MM.1S (cell line): ENCODE data around the gene ASTN1.
"Not testable (repeated sequence)": the region's sequence is repeated elsewhere in the genome, so short reads cannot be mapped to it uniquely, and the experiment has no call there.

Experiments used
- DNase-seq: peaks from one replicate; pipeline ENCODE4 v3.0.0-alpha.2; 2015
- H2AFZ ChIP-seq: fragments of 300-600 bp; sonication (generic); 2 replicates; pipeline ENCODE4 v1.6.0; 2016; ENCODE audit warnings: antibody characterized with exemption, low read length
- H3F3A ChIP-seq: fragments of 300-600 bp; sonication (generic); 2 replicates; pipeline ENCODE4 v1.6.1; 2016; ENCODE audit warnings: mild to moderate bottlenecking, antibody characterized with exemption, low read length, moderate library complexity, mixed read lengths; ENCODE audit not compliant: insufficient read depth
- H3K27ac ChIP-seq: fragments of 300-600 bp; sonication (generic); 2 replicates; pipeline ENCODE4 v1.5.1; 2016; ENCODE audit warnings: mild to moderate bottlenecking, low read length
- H3K27me3 ChIP-seq: fragments of 300-600 bp; sonication (generic); replicated peaks from 2 replicates; pipeline ENCODE4 v1.6.0; 2016; ENCODE audit warnings: low read length; ENCODE audit not compliant: insufficient read depth
- H3K36me3 ChIP-seq: fragments of 300-600 bp; sonication (generic); replicated peaks from 2 replicates; pipeline ENCODE4 v1.6.1; 2016; ENCODE audit warnings: mild to moderate bottlenecking, low read length, mixed read lengths; ENCODE audit not compliant: insufficient read depth
- H3K4me1 ChIP-seq: fragments of 300-600 bp; sonication (generic); 2 replicates; pipeline ENCODE4 v1.6.1; 2016; ENCODE audit warnings: low read length, mixed read lengths
- H3K4me2 ChIP-seq: fragments of 300-600 bp; sonication (generic); 2 replicates; pipeline ENCODE4 v1.6.0; 2016; ENCODE audit warnings: low read depth, low read length
- H3K4me3 ChIP-seq: fragments of 300-600 bp; sonication (generic); 2 replicates; pipeline ENCODE4 v1.5.1; 2016; ENCODE audit warnings: low read length, mixed read lengths
- H3K79me2 ChIP-seq: fragments of 300-600 bp; sonication (generic); 2 replicates; pipeline ENCODE4 v1.6.1; 2016; ENCODE audit warnings: mixed run types, low read length, mixed read lengths
- H3K9ac ChIP-seq: fragments of 300-600 bp; sonication (generic); 2 replicates; pipeline ENCODE4 v1.6.1; 2016; ENCODE audit warnings: low read length, mixed read lengths
- H3K9me2 ChIP-seq: fragments of 300-600 bp; sonication (generic); replicated peaks from 2 replicates; pipeline ENCODE4 v1.6.1; 2016; ENCODE audit warnings: mild to moderate bottlenecking, low read length, mixed read lengths; ENCODE audit not compliant: insufficient read depth
- H3K9me3 ChIP-seq: fragments of 300-600 bp; sonication (generic); replicated peaks from 2 replicates; pipeline ENCODE4 v1.6.1; 2016; ENCODE audit warnings: mild to moderate bottlenecking, low read length, mixed read lengths; ENCODE audit not compliant: insufficient read depth
- H4K20me1 ChIP-seq: fragments of 300-600 bp; sonication (generic); 2 replicates; pipeline ENCODE4 v1.6.1; 2016; ENCODE audit warnings: mild to moderate bottlenecking, low read length, moderate library complexity, mixed read lengths; ENCODE audit not compliant: insufficient read depth
- EZH2 ChIP-seq: fragments of 300-600 bp; sonication (generic); optimal IDR thresholded peaks from 2 replicates; pipeline ENCODE3; 2017; ENCODE audit warnings: low read depth, mild to moderate bottlenecking, antibody characterized with exemption, low read length, mixed read lengths
- EZH2phosphoT487 ChIP-seq: fragments of 300-600 bp; sonication (generic); IDR thresholded peaks from 2 replicates; pipeline ENCODE4 v1.6.1; 2018; ENCODE audit warnings: antibody characterized with exemption, low read length
- TF ChIP-seq, protein P1 (sequence below): fragments of 300-600 bp; sonication (generic); IDR thresholded peaks from 2 replicates; pipeline ENCODE4 v1.5.1; 2016; ENCODE audit warnings: antibody characterized with exemption, low read length, mixed read lengths

ASTN1 gene

DNA sequence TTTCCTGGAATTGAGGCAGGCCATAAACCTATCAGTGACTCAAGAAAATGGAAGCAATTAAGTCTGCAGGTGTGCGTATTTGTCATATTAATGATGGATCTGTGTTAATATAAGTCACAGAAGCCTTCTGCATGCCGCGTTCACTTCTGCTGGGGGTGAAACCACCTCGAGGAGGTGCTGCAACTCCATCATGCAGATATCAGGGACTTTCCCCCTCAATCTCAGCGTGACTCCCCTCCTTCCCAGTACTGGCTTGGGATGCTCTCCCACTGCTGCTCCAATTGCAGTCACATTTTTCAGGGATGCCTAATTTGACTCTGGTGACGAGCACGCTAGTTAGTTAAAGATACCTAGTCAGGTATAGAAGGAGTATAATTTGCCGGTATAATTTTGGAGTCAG, 87.5 kb downstream of the ASTN1 start:
- H3K27ac ChIP-seq = no peak overlapping the region
- H3K9ac ChIP-seq = no peak overlapping the region
- no peak overlapping the region for H3K4me2 ChIP-seq
- no peaks in the 10 kb centered on the region for H3K27me3 ChIP-seq
- no peaks in the 10 kb centered on the region for H3K9me2 ChIP-seq
- no peaks in the 10 kb centered on the region for H3K4me1 ChIP-seq
- H3K4me3 ChIP-seq = no peak overlapping the region
- no peak overlapping the region for H2AFZ ChIP-seq
- H3F3A ChIP-seq = no peaks in the 10 kb centered on the region
- H3K79me2 ChIP-seq = no peaks in the 10 kb centered on the region
- no peak for TF ChIP-seq EZH2
- TF ChIP-seq, protein P1, sequence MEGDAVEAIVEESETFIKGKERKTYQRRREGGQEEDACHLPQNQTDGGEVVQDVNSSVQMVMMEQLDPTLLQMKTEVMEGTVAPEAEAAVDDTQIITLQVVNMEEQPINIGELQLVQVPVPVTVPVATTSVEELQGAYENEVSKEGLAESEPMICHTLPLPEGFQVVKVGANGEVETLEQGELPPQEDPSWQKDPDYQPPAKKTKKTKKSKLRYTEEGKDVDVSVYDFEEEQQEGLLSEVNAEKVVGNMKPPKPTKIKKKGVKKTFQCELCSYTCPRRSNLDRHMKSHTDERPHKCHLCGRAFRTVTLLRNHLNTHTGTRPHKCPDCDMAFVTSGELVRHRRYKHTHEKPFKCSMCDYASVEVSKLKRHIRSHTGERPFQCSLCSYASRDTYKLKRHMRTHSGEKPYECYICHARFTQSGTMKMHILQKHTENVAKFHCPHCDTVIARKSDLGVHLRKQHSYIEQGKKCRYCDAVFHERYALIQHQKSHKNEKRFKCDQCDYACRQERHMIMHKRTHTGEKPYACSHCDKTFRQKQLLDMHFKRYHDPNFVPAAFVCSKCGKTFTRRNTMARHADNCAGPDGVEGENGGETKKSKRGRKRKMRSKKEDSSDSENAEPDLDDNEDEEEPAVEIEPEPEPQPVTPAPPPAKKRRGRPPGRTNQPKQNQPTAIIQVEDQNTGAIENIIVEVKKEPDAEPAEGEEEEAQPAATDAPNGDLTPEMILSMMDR = no peak
- no peak for TF ChIP-seq EZH2phosphoT487
- DNase-seq = no peak
- no peaks in the 10 kb centered on the region for H4K20me1 ChIP-seq
- H3K36me3 ChIP-seq = no peaks in the 10 kb centered on the region
- H3K9me3 ChIP-seq = no peaks in the 10 kb centered on the region

DNA sequence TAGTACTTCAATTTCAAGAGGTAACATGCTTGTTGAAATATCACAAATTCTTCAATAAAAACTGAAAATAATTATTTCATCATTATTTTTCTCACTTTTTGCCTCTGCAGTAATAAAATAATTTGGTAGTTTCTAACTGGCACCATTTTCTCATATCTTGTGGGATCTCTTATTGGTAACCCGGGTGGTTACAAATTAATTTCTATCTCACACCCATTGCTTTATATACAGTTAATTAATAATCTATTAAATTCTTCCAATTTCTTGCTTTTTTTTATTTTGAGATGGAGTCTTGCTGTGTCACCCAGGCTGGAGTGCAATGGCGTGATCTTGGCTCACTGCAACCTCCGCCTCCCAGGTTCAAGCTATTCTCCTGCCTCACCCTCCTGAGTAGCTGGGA, 89.7 kb downstream of the ASTN1 start:
- H4K20me1 ChIP-seq, H3K4me2 ChIP-seq, H3K27me3 ChIP-seq, DNase-seq, H3K4me3 ChIP-seq, H3K9me2 ChIP-seq, H3K36me3 ChIP-seq, H3F3A ChIP-seq, H3K9ac ChIP-seq, H3K4me1 ChIP-seq, H3K79me2 ChIP-seq, H3K27ac ChIP-seq, H3K9me3 ChIP-seq, H2AFZ ChIP-seq: not testable (repeated sequence)

DNA sequence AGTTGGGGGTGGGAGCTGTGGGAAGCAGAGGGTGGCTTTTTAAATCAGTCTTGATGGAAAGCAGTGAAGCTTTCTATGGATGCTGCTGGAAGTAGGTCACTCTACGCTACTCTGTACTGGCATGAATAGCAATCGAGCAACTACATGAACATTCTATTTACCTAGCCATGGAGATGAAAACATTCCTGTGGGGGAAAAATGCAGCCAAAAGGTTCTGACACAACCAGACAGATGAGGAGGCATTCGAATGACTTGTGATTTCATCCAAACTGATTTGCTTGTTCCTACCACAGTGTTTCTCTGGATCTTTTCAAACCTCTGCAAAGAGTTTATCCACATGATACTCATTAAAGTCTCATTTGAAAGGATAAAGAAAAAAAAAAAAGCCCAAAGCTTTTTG, 95.0 kb downstream of the ASTN1 start:
- no peak overlapping the region for H3K27ac ChIP-seq
- no peak overlapping the region for H2AFZ ChIP-seq
- no peak overlapping the region for H3K4me3 ChIP-seq
- no peaks in the 10 kb centered on the region for H3K9me2 ChIP-seq
- no peaks in the 10 kb centered on the region for H4K20me1 ChIP-seq
- no peaks in the 10 kb centered on the region for H3F3A ChIP-seq
- H3K27me3 ChIP-seq = no peaks in the 10 kb centered on the region
- no peak overlapping the region for H3K9ac ChIP-seq
- no peak for DNase-seq
- TF ChIP-seq, protein P1 = no peak
- TF ChIP-seq EZH2 (no peak), EZH2phosphoT487 (no peak)
- no peak overlapping the region for H3K4me2 ChIP-seq
- no peaks in the 10 kb centered on the region for H3K4me1 ChIP-seq
- no peaks in the 10 kb centered on the region for H3K79me2 ChIP-seq
- no peaks in the 10 kb centered on the region for H3K9me3 ChIP-seq
- no peaks in the 10 kb centered on the region for H3K36me3 ChIP-seq

DNA sequence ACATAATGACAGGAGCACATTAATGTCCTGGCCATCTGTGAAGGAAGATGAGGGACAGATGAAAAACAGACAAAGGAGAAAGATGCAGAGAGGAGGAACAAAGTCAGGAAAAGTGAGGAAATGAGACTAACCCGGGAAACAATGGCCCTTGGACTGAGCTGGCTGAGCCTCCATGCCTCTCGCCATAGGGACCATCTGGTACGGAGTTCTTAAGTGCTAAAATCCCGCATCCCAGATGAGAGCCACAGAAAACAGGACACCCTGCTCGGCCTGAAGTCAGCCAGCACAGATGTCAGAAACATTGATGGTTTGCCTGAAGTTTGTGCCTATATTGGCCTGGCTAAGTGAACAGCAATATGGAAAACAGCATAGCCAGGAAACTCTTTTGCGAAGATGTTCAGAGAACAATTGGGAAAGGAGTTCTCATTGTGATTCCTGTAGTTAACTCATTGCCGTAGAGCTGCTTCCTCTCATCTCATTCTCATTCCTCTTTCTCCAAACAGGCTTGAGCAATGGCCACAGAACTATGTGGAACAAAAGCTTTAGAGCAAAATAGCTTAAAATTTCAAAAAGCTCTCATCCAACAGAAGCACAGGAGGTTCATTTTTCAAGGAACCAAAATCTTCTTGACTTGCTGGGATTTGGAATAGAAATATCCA, 96.6 kb downstream of the ASTN1 start:
- TF ChIP-seq EZH2phosphoT487 (no peak), EZH2 (no peak)
- TF ChIP-seq, protein P1 = no peak
- Histone ChIP-seq H3K9ac (no peak overlapping the region), H3K36me3 (no peaks in the 10 kb centered on the region), H3K9me3 (no peaks in the 10 kb centered on the region), H3K4me2 (no peak overlapping the region), H3K4me3 (no peak overlapping the region), H3K4me1 (no peaks in the 10 kb centered on the region), H3K79me2 (no peaks in the 10 kb centered on the region), H3F3A (no peaks in the 10 kb centered on the region), H3K27ac (no peak overlapping the region), H3K9me2 (no peaks in the 10 kb centered on the region), H3K27me3 (no peaks in the 10 kb centered on the region), H2AFZ (no peak overlapping the region), H4K20me1 (no peaks in the 10 kb centered on the region)
- DNase-seq = no peak
